Activated CD4-positive, alpha-beta T cell treated with anti-CD3 and anti-CD28 coated beads, Interleukin-2, amount 50 U/mL, for 48 hours (primary cell): Measurements from ENCODE around the gene FAM53B.
"Not testable (repeated sequence)": the region's sequence is repeated elsewhere in the genome, so short reads cannot be mapped to it uniquely, and the experiment has no call there.

Experiments used
- DNase-seq, 2 experiments: peaks; one replicate each; pipeline ENCODE4 v3.0.0-alpha.2; 2020

FAM53B gene

DNA sequence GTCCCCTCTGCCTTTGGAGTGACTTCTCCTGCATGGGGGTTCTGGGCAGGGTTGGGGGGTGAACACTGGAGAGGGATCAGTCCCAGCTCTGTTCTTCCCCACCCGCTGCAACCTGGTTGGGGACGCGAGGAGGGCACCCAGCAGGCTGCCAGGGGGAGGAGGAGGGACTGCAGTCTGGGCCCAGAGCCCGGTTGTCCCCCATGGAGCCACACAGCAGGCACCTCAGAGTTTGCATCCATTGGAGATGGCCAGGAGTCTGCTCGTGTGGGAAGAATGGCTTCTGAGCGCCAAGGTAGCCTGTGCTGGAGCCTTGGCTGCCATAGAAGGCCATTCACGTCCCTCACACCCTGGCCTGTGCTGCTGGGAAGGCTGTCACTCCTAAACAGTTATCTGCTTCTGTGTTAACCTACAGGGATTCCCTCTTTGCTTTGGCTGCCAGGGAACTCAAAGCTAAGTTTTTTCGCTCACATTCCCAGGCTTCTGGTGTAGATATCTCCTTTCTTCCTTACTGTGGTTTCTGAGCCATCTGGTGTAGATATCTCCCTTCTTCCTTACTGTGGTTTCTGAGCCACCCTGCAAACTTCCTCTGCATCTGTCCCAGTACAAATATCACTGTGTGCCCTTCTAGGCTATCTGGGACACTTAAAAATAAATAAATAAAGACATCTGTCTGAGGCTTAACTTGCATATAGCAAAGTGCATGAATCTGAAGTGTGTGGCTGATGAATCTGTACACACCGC is 148.9 kb downstream of the FAM53B start:
- DNase-seq = no peak

- no peak for DNase-seq
Observed at GRCh38 chr10:124594240-124594639, 149.9 kb downstream of the FAM53B start.

DNA sequence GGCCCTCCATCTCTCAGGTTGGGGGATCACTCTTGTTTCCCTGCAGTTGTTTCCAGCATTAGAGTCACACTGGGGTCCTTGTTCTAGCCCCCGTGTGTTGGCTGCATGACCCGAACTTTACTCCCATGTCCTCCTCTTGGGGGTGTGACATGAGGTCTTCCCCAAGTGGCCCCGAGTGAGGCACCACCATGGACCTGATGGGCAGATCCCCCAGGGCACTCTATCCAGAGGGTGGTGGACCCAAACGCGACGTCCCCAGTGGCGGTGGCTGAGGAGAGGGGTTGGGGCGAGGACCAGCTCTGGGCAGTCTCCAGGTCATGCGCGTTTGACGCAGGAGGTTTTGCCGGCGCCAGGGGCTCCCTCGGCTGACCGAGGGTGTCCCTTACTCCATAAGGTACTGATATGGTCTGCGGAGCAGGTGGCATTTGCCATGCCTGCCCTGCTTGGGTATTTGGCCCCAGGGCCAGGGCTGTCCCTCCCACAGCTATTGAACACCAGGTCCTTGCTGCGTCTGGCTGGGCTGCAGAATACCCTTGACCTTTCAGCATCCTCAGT is 150.7 kb downstream of the FAM53B start:
- DNase-seq = no peak

GRCh38 chr10:124592736-124593430 is 151.3 kb downstream of the FAM53B start:
- DNase-seq = no peak

GRCh38 chr10:124592101-124592500 is 152.1 kb downstream of the FAM53B start:
- no peak for DNase-seq

- no peak for DNase-seq
Observed at GRCh38 chr10:124591123-124591495, 153.1 kb downstream of the FAM53B start.

DNA sequence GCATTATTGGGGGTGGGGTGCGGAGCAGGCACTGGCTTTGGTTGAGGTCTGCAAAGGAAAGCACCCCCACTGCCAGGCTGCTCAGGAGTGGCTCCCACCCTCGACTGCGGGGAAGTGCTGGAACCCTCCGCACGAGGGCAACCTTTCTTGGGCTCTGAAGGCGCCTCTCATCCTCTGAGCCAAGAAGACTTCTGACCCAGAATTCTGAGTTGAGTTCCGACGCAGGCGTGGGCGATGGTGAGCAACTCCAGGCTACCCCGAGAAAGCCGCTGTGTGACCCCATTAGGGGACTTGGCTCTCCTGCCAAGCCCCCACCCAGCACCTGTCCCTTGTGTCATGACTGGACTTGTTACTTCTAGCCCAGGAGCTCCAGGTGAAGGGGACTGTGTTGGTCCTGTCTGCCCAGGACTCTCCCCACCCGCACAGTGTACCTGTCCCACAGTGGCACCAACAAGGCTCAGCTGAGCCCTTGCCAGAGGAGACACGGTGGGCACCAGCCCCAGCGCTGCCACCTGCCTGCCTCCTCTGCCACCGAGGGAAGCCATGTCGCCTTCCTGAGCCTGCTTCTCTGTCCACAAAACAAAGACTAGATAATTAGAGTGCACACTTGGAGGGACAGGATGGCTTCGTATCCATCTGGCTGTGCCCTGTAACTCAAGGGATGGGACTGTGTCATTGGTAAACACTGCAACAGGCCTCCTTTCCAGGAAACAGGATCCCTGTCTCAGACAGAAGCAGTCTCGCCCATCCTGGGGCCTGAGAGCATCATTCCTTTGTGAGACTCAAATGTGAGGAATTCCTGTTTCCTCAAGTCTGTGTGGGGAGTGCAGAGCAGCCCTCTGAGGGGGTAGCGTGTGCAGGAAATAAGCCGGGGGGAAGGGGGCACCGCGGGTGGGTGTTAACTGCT is 153.7 kb downstream of the FAM53B start:
- no peak for DNase-seq

DNA sequence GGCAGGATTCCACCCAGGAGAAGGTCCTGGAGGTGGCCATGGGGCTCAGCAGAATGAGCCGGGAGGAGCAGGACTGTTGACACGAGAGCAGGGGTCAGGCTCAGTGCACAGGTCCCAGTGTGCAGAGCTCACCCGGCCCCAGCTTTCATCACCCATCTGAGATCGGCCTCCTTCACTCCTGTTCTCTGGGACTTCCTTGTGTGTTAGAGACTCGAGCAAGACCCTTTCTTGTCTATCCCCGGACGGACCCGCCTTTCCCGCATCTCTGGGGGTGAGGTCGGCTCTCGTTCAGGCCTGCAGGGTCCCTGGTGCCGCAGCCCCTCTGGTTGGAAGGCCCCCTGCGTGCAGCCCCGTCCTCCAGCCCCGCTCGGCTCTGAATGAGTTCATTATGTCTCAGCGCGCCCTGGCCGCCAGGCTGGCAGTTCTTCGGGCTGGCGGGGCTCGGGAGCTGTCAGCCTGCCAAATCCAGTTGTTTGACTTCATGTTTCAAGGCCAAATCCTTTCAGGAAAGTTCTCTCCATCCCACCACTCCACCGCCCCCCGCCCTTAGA is 154.6 kb downstream of the FAM53B start:
- no peak for DNase-seq

GRCh38 chr10:124588736-124589490 is 155.3 kb downstream of the FAM53B start:
- DNase-seq = no peak

GRCh38 chr10:124588341-124588735 is 155.8 kb downstream of the FAM53B start:
- DNase-seq = not testable (repeated sequence)

- no peak for DNase-seq
Observed at GRCh38 chr10:124587811-124588211, 156.4 kb downstream of the FAM53B start.

- no peak for DNase-seq
Observed at GRCh38 chr10:124586142-124586541, 158.0 kb downstream of the FAM53B start.

DNA sequence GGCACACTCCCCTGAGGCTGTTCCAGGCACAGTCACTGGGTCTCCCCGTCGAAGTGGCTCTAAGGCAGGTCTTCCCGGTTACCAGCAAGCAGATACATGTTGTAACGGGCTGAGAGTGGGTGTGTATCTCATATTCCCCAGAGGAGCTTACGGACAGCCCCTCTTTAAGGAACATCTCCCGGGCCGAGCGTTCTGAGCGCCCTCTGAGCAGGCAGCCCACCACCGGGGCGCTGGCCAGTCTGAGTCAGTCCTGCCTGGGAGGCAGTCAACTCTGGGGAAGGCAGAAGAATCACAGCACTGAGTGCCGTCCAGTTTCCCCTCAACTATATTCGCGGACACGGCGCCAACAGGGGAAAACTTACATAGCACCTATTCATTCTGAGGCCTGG is 165.2 kb downstream of the FAM53B start:
- DNase-seq = no peak

GRCh38 chr10:124578231-124579010 is 165.8 kb downstream of the FAM53B start:
- DNase-seq = no peak

DNA sequence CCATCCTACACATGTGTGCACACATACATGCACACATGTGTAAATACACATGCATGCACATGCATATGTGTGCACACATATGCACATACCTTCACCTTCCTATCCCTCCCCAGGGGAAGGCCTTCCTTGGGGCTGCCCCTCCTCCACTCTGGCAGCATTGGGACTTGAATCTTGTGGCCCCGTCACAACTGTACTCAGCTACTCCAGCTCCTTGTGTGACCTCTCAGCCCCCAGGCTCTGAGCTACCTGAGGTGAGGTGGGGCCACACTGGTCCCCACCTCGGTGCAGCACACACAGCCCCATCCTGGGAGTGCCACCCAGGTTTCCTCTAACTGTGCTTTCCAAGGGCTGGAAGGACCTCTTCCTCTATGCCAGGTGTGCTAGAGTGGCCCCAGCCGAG is 166.5 kb downstream of the FAM53B start:
- DNase-seq = no peak

GRCh38 chr10:124576526-124577420 is 167.4 kb downstream of the FAM53B start:
- DNase-seq = no peak

- DNase-seq = no peak
Observed at GRCh38 chr10:124575107-124576035, 168.8 kb downstream of the FAM53B start.

DNA sequence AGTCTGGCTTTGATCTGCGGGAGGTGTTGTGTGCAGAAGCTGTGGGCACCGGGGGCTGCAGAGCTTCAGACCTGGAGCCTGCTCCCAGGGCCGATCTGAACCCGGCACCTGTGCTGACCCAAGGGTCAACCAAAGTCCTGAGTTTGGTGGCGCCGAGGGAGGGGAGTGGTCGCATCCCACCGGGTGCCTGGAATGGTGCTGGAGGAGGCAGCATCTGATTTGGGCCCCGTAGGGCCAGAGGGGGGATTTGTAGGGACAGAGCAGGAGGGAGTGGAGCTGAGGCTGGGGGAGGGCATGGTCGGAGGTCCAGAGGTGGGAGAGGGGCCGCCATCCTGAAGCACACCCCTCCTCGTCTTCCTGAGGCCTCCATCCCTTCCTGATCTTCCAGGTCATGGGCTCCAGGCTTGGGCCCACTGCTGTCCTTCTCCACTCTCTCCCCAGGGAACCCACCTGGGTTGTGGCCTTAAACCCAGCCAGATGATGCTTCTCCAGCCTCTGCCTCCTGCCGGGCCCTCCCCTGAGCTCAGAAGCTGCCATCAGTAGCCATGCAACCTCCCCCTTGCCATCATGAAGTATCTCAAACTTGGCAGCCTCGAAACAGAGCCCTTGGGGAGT is 169.6 kb downstream of the FAM53B start:
- no peak for DNase-seq
